Measurements from ENCODE around the gene DGKQ. TPM values are rescaled to one million over a fixed set of nuclear protein-coding genes. Genes with fewer than 3 reads are reported as not detected.
A peak's percentile ranks its signal among the peaks of the same experiment; 100 is the strongest.

DGKQ gene
- total RNA-seq, 1 experiment from 2014 or later, result 22.0 TPM

DNA sequence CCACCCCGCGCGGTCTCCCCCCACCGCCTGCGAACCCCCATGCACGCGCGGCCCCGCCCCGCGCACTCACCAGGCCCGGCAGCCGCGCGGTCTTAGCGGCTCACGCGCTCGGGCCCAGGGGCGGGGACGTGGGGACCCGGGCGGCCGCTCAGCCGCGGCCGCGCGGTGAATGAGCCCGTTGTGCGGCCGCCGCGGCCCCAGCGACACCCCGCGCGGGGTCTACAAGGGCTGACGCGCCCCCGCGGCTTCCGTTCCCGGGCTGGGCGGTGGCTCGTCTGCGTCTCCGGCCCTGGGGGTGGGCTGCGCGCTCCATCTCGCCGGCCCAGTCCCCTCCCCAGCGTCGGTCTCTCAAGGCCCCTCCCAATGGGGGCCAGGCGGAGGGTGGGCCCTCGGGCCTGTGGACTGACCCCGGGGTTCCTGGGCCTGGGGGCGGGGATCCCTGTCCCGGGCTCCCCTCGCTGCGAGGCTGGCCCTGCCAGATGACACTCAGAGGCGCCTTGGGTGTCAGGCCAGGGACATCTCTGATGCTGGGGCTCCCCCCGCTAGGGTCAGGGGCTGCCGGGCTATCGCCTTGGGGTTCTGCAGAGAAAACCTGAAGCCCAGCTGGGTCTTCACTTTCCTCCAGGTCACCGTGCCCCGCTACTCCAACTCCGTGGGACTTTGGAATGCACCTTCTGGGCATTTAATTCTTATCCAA is 24.2 kb upstream of the DGKQ start:
- intact Hi-C loops (cut with micrococcal nuclease), result no loop called here
- no peak overlapping the region for H2AFZ ChIP-seq (ENCODE audit: low read depth, low read length, poor library complexity, severe bottlenecking)
- H3K9me3 ChIP-seq (ENCODE audit: control insufficient read depth in 1 of 2, insufficient read depth in 1 of 2, low read depth in 1 of 2, low read length in 2 of 2), result no peaks in the 10 kb centered on the region
- H3K4me2 ChIP-seq (ENCODE audit: low read length), result peak overlapping the region; percentile 28; the same call in 1 of the 2 replicates
- H3K79me2 ChIP-seq (ENCODE audit: insufficient read depth, low read length), result no peaks in the 10 kb centered on the region
- ATAC-seq, result no peak
- no peaks in the 10 kb centered on the region for H3K27me3 ChIP-seq (ENCODE audit: insufficient read depth, low read length)
- BruUV-seq (replicated peaks), result no TSS peak
- no peak overlapping the region for H3K4me3 ChIP-seq (replicated peaks in 1 of 2; ENCODE audit: low read depth in 1 of 2, low read length in 2 of 2)
- no peaks in the 10 kb centered on the region for H3K36me3 ChIP-seq (ENCODE audit: control insufficient read depth in 1 of 2, insufficient read depth in 2 of 2, low read length in 2 of 2)
- H3K9ac ChIP-seq (ENCODE audit: low read length), result no peak overlapping the region
- no peaks in the 10 kb centered on the region for H3K9me2 ChIP-seq (ENCODE audit: insufficient read depth)
- no peak for DNase-seq (ENCODE audit: low read depth, low spot score)
- ChIA-PET POLR2A (no interaction called here), CTCF (no interaction called here), RAD21 (ENCODE audit: low non-redundant PET in 1 of 2, low total read pairs in 2 of 2, uncharacterized antibody in 2 of 2, unreplicated experiment in 2 of 2) (no interaction called here)
- H3K27ac ChIP-seq (ENCODE audit: low read depth, low read length), result no peak overlapping the region
- no peak for TF ChIP-seq RAD21 (IDR thresholded peaks at IDR 0.05; ENCODE audit: low read depth)
- TF ChIP-seq, protein P1, sequence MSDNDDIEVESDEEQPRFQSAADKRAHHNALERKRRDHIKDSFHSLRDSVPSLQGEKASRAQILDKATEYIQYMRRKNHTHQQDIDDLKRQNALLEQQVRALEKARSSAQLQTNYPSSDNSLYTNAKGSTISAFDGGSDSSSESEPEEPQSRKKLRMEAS (IDR thresholded peaks at IDR 0.05), result no peak
- no peak for TF ChIP-seq EZH2 (IDR thresholded peaks at IDR 0.05)
- no peak for TF ChIP-seq JUND (IDR thresholded peaks at IDR 0.05)
- TF ChIP-seq CEBPB (IDR thresholded peaks at IDR 0.05; ENCODE audit: low read depth), result no peak
- no peak for TF ChIP-seq ZNF274 (IDR thresholded peaks at IDR 0.05; ENCODE audit: low read depth, low read length)
- no peak for TF ChIP-seq ZFX (IDR thresholded peaks at IDR 0.05)
- TF ChIP-seq, protein P2, sequence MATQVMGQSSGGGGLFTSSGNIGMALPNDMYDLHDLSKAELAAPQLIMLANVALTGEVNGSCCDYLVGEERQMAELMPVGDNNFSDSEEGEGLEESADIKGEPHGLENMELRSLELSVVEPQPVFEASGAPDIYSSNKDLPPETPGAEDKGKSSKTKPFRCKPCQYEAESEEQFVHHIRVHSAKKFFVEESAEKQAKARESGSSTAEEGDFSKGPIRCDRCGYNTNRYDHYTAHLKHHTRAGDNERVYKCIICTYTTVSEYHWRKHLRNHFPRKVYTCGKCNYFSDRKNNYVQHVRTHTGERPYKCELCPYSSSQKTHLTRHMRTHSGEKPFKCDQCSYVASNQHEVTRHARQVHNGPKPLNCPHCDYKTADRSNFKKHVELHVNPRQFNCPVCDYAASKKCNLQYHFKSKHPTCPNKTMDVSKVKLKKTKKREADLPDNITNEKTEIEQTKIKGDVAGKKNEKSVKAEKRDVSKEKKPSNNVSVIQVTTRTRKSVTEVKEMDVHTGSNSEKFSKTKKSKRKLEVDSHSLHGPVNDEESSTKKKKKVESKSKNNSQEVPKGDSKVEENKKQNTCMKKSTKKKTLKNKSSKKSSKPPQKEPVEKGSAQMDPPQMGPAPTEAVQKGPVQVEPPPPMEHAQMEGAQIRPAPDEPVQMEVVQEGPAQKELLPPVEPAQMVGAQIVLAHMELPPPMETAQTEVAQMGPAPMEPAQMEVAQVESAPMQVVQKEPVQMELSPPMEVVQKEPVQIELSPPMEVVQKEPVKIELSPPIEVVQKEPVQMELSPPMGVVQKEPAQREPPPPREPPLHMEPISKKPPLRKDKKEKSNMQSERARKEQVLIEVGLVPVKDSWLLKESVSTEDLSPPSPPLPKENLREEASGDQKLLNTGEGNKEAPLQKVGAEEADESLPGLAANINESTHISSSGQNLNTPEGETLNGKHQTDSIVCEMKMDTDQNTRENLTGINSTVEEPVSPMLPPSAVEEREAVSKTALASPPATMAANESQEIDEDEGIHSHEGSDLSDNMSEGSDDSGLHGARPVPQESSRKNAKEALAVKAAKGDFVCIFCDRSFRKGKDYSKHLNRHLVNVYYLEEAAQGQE (IDR thresholded peaks at IDR 0.05; ENCODE audit: low read depth), result no peak
- no peak for TF ChIP-seq SIN3A (IDR thresholded peaks at IDR 0.05; ENCODE audit: low read depth)
- no peak for TF ChIP-seq FOSL1 (IDR thresholded peaks at IDR 0.05; ENCODE audit: low read depth)
- no peak for TF ChIP-seq SP1 (IDR thresholded peaks at IDR 0.05; ENCODE audit: low read depth)
- no peak for TF ChIP-seq EZH2phosphoT487 (IDR thresholded peaks at IDR 0.05; ENCODE audit: borderline replicate concordance)
- TF ChIP-seq POLR2AphosphoS5 (IDR thresholded peaks at IDR 0.05; ENCODE audit: low read depth, low read length), result no peak
- no peak for TF ChIP-seq CBX3 (IDR thresholded peaks at IDR 0.05; ENCODE audit: low read depth)
- TF ChIP-seq EGR1 (IDR thresholded peaks at IDR 0.05; ENCODE audit: low read depth), result no peak
- TF ChIP-seq TCF7L2 (IDR thresholded peaks at IDR 0.05; ENCODE audit: borderline replicate concordance, extremely low read depth, insufficient read depth, insufficient read length), result no peak
- TF ChIP-seq, protein P3, sequence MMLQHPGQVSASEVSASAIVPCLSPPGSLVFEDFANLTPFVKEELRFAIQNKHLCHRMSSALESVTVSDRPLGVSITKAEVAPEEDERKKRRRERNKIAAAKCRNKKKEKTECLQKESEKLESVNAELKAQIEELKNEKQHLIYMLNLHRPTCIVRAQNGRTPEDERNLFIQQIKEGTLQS (IDR thresholded peaks at IDR 0.05), result no peak
- TF ChIP-seq SRF (IDR thresholded peaks at IDR 0.05; ENCODE audit: low read depth), result no peak
- H4K20me1 ChIP-seq (ENCODE audit: insufficient read depth), result no peaks in the 10 kb centered on the region
- peaks cover 10 to 15% of the 10 kb centered on the region in 2 experiments for H3K4me1 ChIP-seq (ENCODE audit: control insufficient read depth in 1 of 2, insufficient read depth in 2 of 2, low read length in 2 of 2)
